Activated CD4-positive, alpha-beta T cell treated with anti-CD3 and anti-CD28 coated beads, Interleukin-2, amount 50 U/mL, for 1 hour (primary cell): ENCODE measurements around the gene BATF3.

Experiments
- DNase-seq: peaks from one replicate; pipeline ENCODE4 v3.0.0-alpha.2; 2020

The BATF3 gene

GRCh38 chr1:212702672-212703071, 3.0 kb upstream of the BATF3 start:
- no peak for DNase-seq

DNA sequence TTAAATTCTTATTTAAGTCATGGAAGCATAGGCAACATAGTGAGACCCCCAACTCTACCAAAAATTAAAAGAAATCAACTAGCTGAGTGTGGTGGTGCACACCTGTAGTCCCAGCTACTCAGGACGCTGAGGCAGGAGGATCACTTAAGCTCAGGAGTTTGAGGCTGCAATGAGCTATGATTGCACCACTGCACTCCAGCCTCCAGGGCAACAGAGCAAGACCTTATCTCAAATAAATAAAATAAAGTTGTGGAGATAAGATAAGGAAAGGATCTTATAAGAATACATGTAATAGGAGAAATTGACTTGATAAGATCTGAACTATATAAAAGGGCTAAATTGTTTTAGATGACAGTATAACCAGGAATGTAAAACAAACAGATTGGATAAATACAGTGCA, 2.3 kb upstream of the BATF3 start:
- DNase-seq, result no peak

DNA sequence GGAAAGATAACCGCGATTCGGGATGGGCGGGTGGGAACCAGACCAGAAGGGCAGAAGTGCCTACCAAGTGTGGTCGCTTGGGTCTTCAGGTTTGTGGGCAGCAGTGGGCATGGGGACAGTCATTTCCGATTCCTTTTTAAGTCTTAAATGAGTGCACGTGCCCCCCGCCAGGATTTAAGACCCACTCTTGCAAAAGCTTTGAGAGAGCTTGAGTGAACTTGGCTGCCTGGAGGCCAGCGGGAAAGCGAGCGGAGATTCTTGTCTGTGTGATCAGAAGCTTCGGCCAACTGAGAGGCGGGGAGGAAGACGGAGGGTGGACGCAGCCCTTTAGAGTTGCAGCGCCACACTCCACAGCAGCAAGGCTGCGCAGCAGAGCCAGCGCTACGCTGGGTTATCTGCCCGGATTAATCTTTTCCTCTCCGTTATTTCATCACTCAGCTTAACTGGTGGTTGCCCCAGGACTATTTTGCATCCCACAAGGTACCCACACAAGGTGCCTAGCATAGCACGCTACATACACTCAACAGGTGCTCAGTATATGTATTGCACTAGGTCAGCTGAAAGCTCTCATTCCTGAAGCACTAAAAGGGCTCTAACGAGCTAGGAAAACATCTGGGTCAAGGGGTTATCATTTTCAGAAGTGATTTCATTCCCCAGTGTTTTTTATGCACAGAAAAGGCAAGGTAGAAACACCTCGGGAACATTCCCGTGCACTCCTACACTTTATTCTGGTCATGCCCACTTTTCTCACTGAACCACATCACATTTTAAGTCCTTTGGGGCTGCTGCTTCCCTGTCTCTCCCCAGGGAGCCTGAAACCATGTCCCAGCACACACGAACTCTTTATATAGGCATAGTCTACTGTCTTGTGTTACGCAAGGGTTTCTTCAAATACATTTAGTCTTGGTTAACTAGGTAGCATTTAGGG, 1.5 kb upstream of the BATF3 start:
- no peak for DNase-seq

- peak; percentile 33 for DNase-seq
Observed at GRCh38 chr1:212700223-212700891, 717 bp upstream of the BATF3 start.

DNA sequence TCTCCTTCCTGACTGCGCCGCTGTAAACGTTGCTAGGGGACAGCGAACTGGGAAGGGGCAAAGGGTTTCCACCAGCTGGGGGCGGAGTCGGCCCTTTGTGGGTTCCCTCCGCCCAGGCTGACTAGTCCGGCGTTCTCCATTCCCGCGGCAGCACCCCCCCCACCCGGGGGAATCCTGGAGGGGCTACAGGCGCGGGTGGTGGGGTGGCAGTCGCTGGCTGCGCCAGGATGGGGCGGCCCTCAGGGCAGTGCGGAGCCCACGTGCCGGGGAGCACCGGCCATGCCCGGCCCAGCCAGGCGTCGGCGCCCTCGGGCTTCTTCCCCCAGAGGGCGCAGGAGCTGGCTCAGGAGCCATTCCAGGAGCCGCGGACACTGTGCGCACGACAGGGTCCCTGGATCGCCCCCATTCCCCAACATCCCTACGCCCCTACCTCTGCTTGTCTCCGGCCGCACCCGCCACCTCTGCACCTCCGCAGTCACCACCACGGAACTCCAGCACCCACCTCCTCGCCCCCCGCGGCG, 476 bp downstream of the BATF3 start:
- peak; percentile 39 for DNase-seq

GRCh38 chr1:212698467-212699103, 1.1 kb downstream of the BATF3 start:
- DNase-seq, result no peak

DNA sequence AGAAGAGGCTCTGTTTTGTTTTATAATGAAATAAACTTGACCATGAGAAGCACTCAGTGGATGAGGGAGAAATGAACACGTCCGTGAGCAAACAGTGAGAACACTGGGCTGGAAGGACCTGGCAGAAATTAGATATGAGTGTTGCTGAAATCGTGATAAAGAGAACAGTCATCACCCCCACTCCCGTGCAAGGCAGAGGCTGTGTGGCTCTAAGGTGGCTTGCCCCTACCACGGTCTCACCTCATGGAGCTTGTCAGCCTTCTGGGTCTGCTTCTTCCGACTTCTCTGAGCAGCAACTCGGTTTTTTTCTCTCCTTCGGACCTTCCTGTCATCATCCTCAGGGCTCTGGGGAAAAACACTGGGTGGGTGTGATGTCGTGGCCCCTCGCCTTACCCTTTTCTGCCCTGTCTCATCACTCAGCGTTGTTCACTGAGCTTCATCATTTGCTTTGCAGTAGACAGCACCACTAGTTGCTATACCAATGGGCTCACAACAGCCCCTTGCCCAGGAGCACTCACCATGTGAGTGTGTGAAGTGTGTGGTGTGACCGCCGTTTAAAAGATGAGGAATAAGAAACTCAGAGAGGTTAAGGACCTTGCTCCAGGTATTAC, 2.8 kb downstream of the BATF3 start:
- no peak for DNase-seq

- no peak for DNase-seq
Observed at GRCh38 chr1:212692774-212693644, 6.6 kb downstream of the BATF3 start.

DNA sequence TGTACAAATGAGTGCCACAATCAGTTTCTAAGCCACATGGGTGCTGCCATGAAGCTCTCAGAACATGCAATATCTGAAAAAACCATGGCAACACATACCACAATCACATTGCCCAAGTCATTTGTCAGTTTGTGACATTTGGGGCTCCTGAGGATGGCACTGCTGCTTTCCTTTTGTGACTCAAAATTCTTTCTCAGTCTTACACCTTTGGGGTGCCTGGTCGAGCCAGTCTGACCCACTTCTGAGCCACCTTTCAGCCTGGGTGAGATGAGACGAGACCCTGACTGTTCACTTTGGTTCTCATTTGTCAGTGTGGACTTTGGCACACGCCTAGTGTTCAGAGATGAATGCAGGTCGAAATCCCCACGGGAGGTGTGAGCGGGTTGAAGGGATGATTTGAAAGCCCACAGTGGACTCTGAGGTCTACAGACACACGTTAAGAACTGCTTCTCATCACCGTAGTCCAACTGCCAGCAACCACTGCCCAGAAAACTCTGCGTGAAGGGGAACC, 8.0 kb downstream of the BATF3 start:
- no peak for DNase-seq

- no peak for DNase-seq
Observed at GRCh38 chr1:212690816-212691403, 8.7 kb downstream of the BATF3 start.

GRCh38 chr1:212689758-212690529, 9.7 kb downstream of the BATF3 start:
- DNase-seq, result no peak

GRCh38 chr1:212689196-212689725, 10.4 kb downstream of the BATF3 start:
- DNase-seq, result no peak

- no peak for DNase-seq
Observed at GRCh38 chr1:212688341-212689047, 11.1 kb downstream of the BATF3 start.

- DNase-seq, result no peak
Observed at GRCh38 chr1:212687811-212688210, 11.8 kb downstream of the BATF3 start.

DNA sequence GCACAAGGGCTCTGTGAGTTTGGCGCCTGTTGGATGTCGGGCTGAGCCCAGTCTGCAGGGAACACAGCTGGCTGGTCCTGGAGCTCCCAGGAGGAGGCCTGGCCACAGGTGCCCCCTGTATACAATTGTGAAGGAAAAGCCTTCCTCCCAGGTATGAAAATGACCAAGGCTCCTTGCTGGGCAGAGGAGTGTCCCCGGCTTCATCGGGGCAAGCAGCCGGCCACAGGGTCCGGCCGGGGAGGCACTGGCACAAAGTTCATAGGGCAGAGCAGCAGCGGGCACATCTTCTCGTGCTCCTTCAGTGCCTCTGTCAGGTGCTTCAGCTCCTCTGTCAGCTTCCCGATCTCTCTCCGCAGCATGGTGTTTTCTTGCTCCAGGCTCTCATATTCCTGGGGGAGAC, 13.0 kb downstream of the BATF3 start:
- DNase-seq, result no peak

DNA sequence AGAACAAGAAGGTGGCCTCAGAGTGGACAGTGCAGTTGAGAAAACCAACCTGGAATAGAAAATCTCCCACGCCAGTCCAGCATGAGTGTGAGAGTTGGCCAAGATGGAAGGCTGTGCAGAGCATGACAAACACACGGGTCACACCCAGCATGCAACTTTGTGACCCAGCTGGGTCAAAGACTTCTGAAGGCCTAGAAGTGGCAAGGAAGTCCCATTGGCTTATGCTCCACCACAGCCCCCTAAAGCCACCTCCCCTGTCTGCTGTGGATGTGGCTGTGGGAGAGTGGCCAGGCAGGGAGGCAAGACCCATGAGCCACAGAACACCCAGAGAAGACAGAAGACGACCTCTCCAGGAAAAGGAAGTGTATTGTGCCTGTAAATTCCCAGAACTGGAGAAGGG, 13.6 kb downstream of the BATF3 start:
- DNase-seq, result no peak

- DNase-seq, result no peak
Observed at GRCh38 chr1:212685429-212685828, 14.2 kb downstream of the BATF3 start.

DNA sequence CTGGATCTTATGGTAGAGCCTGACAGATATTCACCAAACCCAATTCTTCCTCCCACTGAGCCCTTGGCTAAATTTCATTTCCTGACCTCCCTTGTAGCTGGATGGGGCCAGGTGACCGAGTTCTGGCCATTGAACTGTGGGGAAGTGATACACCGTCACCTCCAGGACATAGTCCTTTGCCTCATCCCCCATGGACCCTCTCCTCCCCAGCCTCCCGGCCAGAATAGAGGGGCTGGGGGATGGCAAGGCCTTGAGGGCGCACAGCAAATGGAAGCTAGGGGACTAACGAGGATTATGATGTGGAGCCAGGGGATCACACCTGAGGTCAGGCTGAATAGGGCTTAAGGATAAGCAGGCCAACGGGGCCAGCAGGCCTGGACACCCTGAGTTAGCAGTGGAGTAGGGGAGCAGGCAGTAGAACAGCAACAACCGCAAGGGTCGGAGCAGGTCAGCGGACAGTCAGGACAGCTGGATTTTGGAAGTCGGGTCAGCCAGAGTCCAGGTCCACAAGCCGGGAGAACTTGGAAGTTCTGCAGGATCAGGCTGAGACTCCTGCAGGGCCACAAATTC, 15.0 kb downstream of the BATF3 start:
- DNase-seq, result no peak

DNA sequence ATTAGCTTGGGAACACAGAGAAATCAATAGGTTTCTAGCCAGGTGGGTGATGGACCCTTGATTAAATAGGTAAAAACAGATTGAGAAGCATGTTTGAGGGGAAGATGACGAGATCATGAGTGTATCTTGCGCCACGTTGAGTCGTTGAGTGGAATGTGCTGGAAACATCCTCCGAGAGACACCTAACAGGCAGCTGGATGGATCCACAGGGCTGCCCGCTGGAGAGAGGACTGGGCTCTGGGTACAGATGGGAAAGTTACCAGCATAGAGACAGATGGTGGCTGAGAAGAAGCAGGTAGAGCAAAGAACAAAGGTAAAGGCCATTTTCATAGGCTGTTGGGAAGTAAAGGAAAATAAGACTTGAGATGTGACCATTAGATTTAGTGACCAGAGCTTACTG, 15.6 kb downstream of the BATF3 start:
- DNase-seq, result no peak
